Fibroblast of skin of right quadriceps (primary cell): ENCODE results near the gene TXNRD2.

Source experiments
- DNase-seq: peaks from one replicate; pipeline ENCODE4 v3.0.0-alpha.2; 2013

TXNRD2 gene

GRCh38 chr22:19854778-19855503 lies 86.7 kb downstream of the TXNRD2 start, which contains the start of the genes GNB1L and RTL10:
TSS of gene GNB1L (minus strand) at chr22:19854874. CDS start at chr22:19821355, 33,519 bp downstream.
TSS of gene RTL10 (minus strand) at chr22:19854874. CDS start at chr22:19852261, 2,613 bp downstream.
- DNase-seq: peak; percentile 95

GRCh38 chr22:19853879-19854777 lies 87.5 kb downstream of the TXNRD2 start:
- DNase-seq: no peak

- no peak for DNase-seq
Measured at GRCh38 chr22:19853058-19853878, 88.3 kb downstream of the TXNRD2 start.

GRCh38 chr22:19852177-19852781 lies 89.3 kb downstream of the TXNRD2 start:
- DNase-seq: no peak

GRCh38 chr22:19851291-19852176 lies 90.1 kb downstream of the TXNRD2 start:
- no peak for DNase-seq

- no peak for DNase-seq
Measured at GRCh38 chr22:19850763-19851109, 90.9 kb downstream of the TXNRD2 start.

GRCh38 chr22:19849835-19850762 lies 91.5 kb downstream of the TXNRD2 start:
- no peak for DNase-seq

GRCh38 chr22:19848298-19849224 lies 93.1 kb downstream of the TXNRD2 start:
- DNase-seq: no peak

- no peak for DNase-seq
Measured at GRCh38 chr22:19847345-19847632, 94.3 kb downstream of the TXNRD2 start.

GRCh38 chr22:19846620-19847344 lies 94.8 kb downstream of the TXNRD2 start:
- no peak for DNase-seq

- no peak for DNase-seq
Measured at GRCh38 chr22:19845054-19845722, 96.4 kb downstream of the TXNRD2 start.

- peak; percentile 18 for DNase-seq
Measured at GRCh38 chr22:19844377-19845053, 97.1 kb downstream of the TXNRD2 start.

- no peak for DNase-seq
Measured at GRCh38 chr22:19843857-19844376, 97.7 kb downstream of the TXNRD2 start.

GRCh38 chr22:19843107-19843856 lies 98.3 kb downstream of the TXNRD2 start:
- DNase-seq: no peak

GRCh38 chr22:19842393-19843106 lies 99.1 kb downstream of the TXNRD2 start:
- no peak for DNase-seq
